K562 (cell line): ENCODE results near the gene MBD3. TPM values are rescaled to one million over a fixed set of nuclear protein-coding genes. Genes with fewer than 3 reads are reported as not detected.

Source experiments
- HBP1 ChIP-seq: fragments of 450-650 bp; formaldehyde crosslinking; IDR thresholded peaks from 2 replicates; pipeline ENCODE4 v1.4.0; 2022; ENCODE audit warnings: missing genetic modification characterization
- NCOR1 ChIP-seq: fragments of 450-650 bp; IDR thresholded peaks from 2 replicates; pipeline ENCODE4 v1.6.1; 2016; ENCODE audit warnings: mild to moderate bottlenecking, moderate library complexity
- SMAD3 ChIP-seq: fragments of 450-650 bp; formaldehyde crosslinking; conservative IDR thresholded peaks from 2 replicates; pipeline ENCODE4 v1.4.0; 2020; ENCODE audit warnings: mild to moderate bottlenecking
- ZBTB34 ChIP-seq: fragments of 250-450 bp; sonication (Bioruptor Pico); IDR thresholded peaks from 2 replicates; pipeline ENCODE4 v1.8.0; 2021; ENCODE audit warnings: mild to moderate bottlenecking, moderate library complexity
- ZBTB40 ChIP-seq, 2 experiments: fragments of 450-650 bp in 1 of 2; sonication (generic) in 1 of 2; formaldehyde crosslinking in 1 of 2; IDR thresholded peaks; 2 replicates each; pipeline versions ENCODE4 v1.7.1 to v1.9.0; 2016 to 2022; ENCODE audit warnings: inconsistent platforms in 1 of 2, mild to moderate bottlenecking in 1 of 2, missing genetic modification reagents in 1 of 2
- ZFP1 ChIP-seq: fragments of 450-650 bp; formaldehyde crosslinking; IDR thresholded peaks from 2 replicates; pipeline ENCODE4 v1.4.0; 2020; ENCODE audit warnings: mild to moderate bottlenecking, mixed read lengths
- ZNF124 ChIP-seq: sonication (generic); formaldehyde crosslinking; IDR thresholded peaks from 2 replicates; pipeline ENCODE4 v1.8.1; 2022; ENCODE audit warnings: missing genetic modification reagents
- ZNF518B ChIP-seq: fragments of 250-450 bp; sonication (Bioruptor Pico); IDR thresholded peaks from 2 replicates; pipeline ENCODE4 v1.5.0; 2021; ENCODE audit warnings: mild to moderate bottlenecking, moderate library complexity
- polyA plus RNA-seq, 8 experiments: library from polyadenylated mRNA; depleted of rRNA in 4 of 8; stranded (reverse) in 5 of 8; unstranded in 3 of 8; fragments of >200 nt; fragmentation: Nextera tagmentation in 2 of 8; fragmentation: Illumina TruSeq in 1 of 8; extraction: Ambion mirVana in 2 of 8; extraction: Trizol in 1 of 8; gene quantifications; 2 replicates each; pipeline versions ENCODE4 v1.2.1 to v1.2.3, GENCODE V29; 2011 to 2014; ENCODE audit warnings: inconsistent platforms in 1 of 8, missing spikeins in 1 of 8
- total RNA-seq, 7 experiments: library from RNA; depleted of rRNA in 6 of 7; stranded (reverse); fragments of >200 nt in 6 of 7; fragmentation: Illumina TruSeq in 2 of 7; extraction: Trizol in 2 of 7; gene quantifications; 2 replicates each; pipeline versions ENCODE4 v1.2.1 to v1.2.3, GENCODE V29; 2011 to 2021; ENCODE audit warnings: low replicate concordance in 1 of 7

The MBD3 gene
- total and polyA plus RNA-seq, 9 of the 15 experiments (the other 6 are each of a cell fraction or from before 2014, with no cell fraction given), result 0.24 to 137 (median 30.9) TPM

GRCh38 chr19:1632462-1633268, 40.0 kb upstream of the MBD3 start (continued):
- TF ChIP-seq ZNF518B, result no peak
- TF ChIP-seq NCOR1, result peak; percentile 68
- no peak for TF ChIP-seq ZBTB40 (IDR thresholded peaks at IDR 0.05)
- no peak for TF ChIP-seq ZBTB40 (CRISPR knock-in tag; IDR thresholded peaks at IDR 0.05)
- no peak for TF ChIP-seq ZFP1 (CRISPR knock-in tag)
- TF ChIP-seq ZNF124, result no peak
- no peak for TF ChIP-seq ZBTB34 (CRISPR knock-in tag)
- TF ChIP-seq HBP1 (CRISPR knock-in tag), result no peak
- TF ChIP-seq SMAD3, result no peak
